SK-N-SH (cell line): Measurements from ENCODE around the gene LCOR.

Experiments used
- CTCF ChIP-seq: fragments of 200-600 bp; sonication (generic); IDR thresholded peaks from 2 replicates; pipeline ENCODE4 v1.6.1; 2017; ENCODE audit warnings: antibody characterized with exemption, mild to moderate bottlenecking, moderate library complexity
- ELF1 ChIP-seq: IDR thresholded peaks from 2 replicates; pipeline ENCODE4 v1.4.0; 2012
- EP300 ChIP-seq, 2 experiments: IDR thresholded peaks; 2 replicates each; pipeline versions ENCODE4 v1.4.0 to v1.6.1; 2012; ENCODE audit warnings: borderline replicate concordance in 1 of 2, low read depth in 1 of 2, low read length in 1 of 2
- MAX ChIP-seq: IDR thresholded peaks from 2 replicates; pipeline ENCODE4 v1.4.0; 2012; ENCODE audit warnings: low read depth
- RCOR1 ChIP-seq: fragments of 150-350 bp; IDR thresholded peaks from 2 replicates; pipeline ENCODE4 v1.6.1; 2017; ENCODE audit warnings: antibody characterized with exemption, low read length
- TEAD4 ChIP-seq: IDR thresholded peaks from 2 replicates; pipeline ENCODE4 v1.4.0; 2012; ENCODE audit warnings: mild to moderate bottlenecking, borderline replicate concordance; ENCODE audit not compliant: insufficient read depth
- ZBTB33 ChIP-seq: IDR thresholded peaks from 2 replicates; pipeline ENCODE4 v1.4.0; 2012; ENCODE audit warnings: low read depth, borderline replicate concordance

- TF ChIP-seq EP300 (IDR thresholded peaks at IDR 0.05; ENCODE audit: borderline replicate concordance in 1 of 2, low read depth in 1 of 2, low read length in 1 of 2) (no peak), MAX (no peak), ZBTB33 (no peak), RCOR1 (no peak), CTCF (no peak), ELF1 (no peak), TEAD4 (no peak)
Observed at GRCh38 chr10:96889415-96890171, 57.5 kb downstream of the LCOR start.
